T-helper 1 cell treated with Interleukin-12 subunit alpha and Interleukin-12 subunit beta and Interleukin-4 antibody, amounts not matched to agents 30 μg/mL and 1 μg/mL, for 36 hours (primary cell): ENCODE results near the gene VEGFD.

ENCODE experiments used
- H3K27ac Mint-ChIP-seq: one replicate; pipeline ENCODE4 v1.8.0; 2021; ENCODE audit warnings: mild to moderate bottlenecking, mixed read lengths
- H3K27me3 Mint-ChIP-seq: one replicate; pipeline ENCODE4 v1.8.0; 2021; ENCODE audit warnings: low read depth, mixed read lengths
- H3K36me3 Mint-ChIP-seq: one replicate; pipeline ENCODE4 v1.8.0; 2021; ENCODE audit warnings: low read depth, mixed read lengths
- H3K4me1 Mint-ChIP-seq: one replicate; pipeline ENCODE4 v1.8.0; 2021; ENCODE audit warnings: low read depth, mixed read lengths
- H3K4me3 Mint-ChIP-seq: one replicate; pipeline ENCODE4 v1.8.0; 2021; ENCODE audit warnings: mild to moderate bottlenecking, moderate library complexity, mixed read lengths
- H3K9me3 Mint-ChIP-seq: one replicate; pipeline ENCODE4 v1.8.0; 2021; ENCODE audit warnings: mixed read lengths

The VEGFD gene

GRCh38 chrX:15340867-15341266 lies 43.3 kb downstream of the VEGFD start:
- Mint-ChIP-seq H3K27ac (no peak overlapping the region), H3K36me3 (no peaks in the 10 kb centered on the region)

DNA sequence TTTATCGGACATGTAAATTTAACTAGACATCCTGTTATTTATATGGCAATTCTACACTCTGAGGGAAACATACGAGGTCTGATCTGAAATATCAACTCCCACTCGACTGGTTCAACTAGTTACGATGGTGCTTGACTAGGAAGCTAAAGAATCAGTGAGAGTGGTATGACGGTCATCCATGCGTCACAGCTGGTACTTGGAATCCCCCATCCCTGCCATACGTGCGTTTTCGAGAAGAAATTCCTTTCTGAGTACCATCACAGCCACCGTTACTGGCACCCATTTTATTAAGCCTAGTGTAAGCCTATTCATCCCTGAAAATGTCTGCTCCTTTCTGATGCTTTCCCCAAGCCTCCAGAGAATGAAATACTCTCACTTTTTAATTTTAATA lies 48.2 kb downstream of the VEGFD start:
- H3K4me3 Mint-ChIP-seq: peak overlapping the region; percentile 87
- H3K36me3 Mint-ChIP-seq: peaks cover 3% of the 10 kb centered on the region
- peaks cover 9% of the 10 kb centered on the region for H3K4me1 Mint-ChIP-seq
- H3K27me3 Mint-ChIP-seq: peaks cover 29% of the 10 kb centered on the region
- no peaks in the 10 kb centered on the region for H3K9me3 Mint-ChIP-seq
- peak overlapping the region; percentile 93 for H3K27ac Mint-ChIP-seq

More at GRCh38 chrX:15340867-15341266, 43.3 kb downstream of the VEGFD start:
- peaks cover 36% of the 10 kb centered on the region for H3K27me3 Mint-ChIP-seq
- peaks cover 6% of the 10 kb centered on the region for H3K4me1 Mint-ChIP-seq
- H3K9me3 Mint-ChIP-seq: no peaks in the 10 kb centered on the region
- no peak overlapping the region for H3K4me3 Mint-ChIP-seq

- H3K9me3 Mint-ChIP-seq: no peaks in the 10 kb centered on the region
- peak within 1 kb of the TSS; percentile 93 for H3K27ac Mint-ChIP-seq
- peak within 1 kb of the TSS; percentile 87 for H3K4me3 Mint-ChIP-seq
- H3K36me3 Mint-ChIP-seq: peaks cover 3% of the 10 kb centered on the region
- H3K27me3 Mint-ChIP-seq: peaks cover 23% of the 10 kb centered on the region
- peaks cover 9% of the 10 kb centered on the region for H3K4me1 Mint-ChIP-seq
These were observed 48.8 kb downstream of the VEGFD start, which contains the start of gene PIGA for GRCh38 chrX:15335135-15336022. Gene PIGA, minus strand, starts transcription at chrX:15335523. Its CDS starts 3,593 bp downstream, at chrX:15331930.

- Mint-ChIP-seq H3K9me3 (no peaks in the 10 kb centered on the region), H3K36me3 (peaks cover 3% of the 10 kb centered on the region), H3K27me3 (peaks cover 19% of the 10 kb centered on the region), H3K4me3 (peak overlapping the region; percentile 87), H3K4me1 (peaks cover 9% of the 10 kb centered on the region), H3K27ac (peak overlapping the region; percentile 93)
These were observed 49.7 kb downstream of the VEGFD start for GRCh38 chrX:15334561-15334960.

DNA sequence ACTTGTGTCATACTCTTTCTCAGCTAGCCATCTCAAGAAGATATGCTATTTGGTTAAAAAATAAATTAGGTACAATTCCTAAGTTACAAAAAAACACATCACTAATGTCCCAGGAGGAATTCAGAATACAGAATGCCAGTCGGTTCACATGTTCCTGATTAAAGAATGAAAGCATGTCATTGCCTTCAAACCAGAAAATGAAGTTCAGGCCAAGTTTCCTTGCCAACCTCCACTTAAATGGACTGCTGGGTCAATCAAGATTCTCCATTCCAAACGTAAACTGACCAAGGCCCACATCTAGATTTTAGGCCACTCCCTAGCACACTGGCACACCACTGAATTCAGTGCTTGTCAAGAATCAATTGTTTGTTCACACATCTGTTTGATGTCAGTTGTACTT lies 55.4 kb downstream of the VEGFD start:
- H3K9me3 Mint-ChIP-seq: no peaks in the 10 kb centered on the region
- no peak overlapping the region for H3K27ac Mint-ChIP-seq
- H3K36me3 Mint-ChIP-seq: peaks cover 6% of the 10 kb centered on the region

DNA sequence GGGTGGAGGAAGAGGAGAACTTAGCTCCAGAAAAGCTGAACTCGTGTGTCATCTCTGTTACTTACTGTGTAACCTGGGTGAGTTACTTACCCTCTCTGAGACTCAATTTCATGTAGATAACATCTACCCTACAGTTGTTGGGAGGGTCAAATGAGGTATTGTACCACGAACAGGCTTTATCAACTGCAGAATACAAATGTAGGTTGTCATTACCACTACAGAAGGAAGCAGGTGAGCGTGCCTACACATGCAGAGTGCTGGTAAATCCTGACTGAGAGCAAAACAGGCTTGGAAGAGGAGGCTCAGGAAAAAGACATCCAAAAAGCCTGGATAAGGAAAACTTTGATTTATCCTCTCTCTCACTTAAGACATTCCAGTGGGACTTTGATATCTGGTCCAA lies 56.1 kb downstream of the VEGFD start:
- Mint-ChIP-seq H3K4me1 (no peaks in the 10 kb centered on the region), H3K27ac (no peak overlapping the region), H3K9me3 (no peaks in the 10 kb centered on the region), H3K27me3 (no peaks in the 10 kb centered on the region), H3K36me3 (peaks cover 6% of the 10 kb centered on the region), H3K4me3 (no peak overlapping the region)

More for the DNA sequence above, 55.4 kb downstream of the VEGFD start:
- Mint-ChIP-seq H3K4me1 (no peaks in the 10 kb centered on the region), H3K4me3 (no peak overlapping the region), H3K27me3 (no peaks in the 10 kb centered on the region)

DNA sequence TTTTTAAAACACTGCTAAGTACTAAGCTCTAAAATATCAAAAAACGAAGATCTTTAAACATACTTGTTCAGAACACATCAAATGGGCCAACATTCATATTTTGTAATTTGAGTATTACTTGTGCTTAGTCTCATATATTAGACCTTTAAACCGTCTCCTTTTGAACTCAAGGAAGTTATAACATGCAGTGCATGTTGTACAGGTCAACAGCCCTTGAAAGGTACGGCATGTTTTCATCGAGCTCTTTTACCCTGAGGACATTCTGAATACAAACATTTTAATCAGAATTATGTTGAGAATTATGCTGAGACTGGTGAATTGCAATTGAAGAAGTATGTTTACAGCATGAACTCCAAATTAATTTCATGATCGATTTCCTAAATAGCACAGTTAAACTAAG lies 61.7 kb downstream of the VEGFD start:
- H3K4me3 Mint-ChIP-seq: no peak overlapping the region
- no peak overlapping the region for H3K27ac Mint-ChIP-seq
- peaks cover 11% of the 10 kb centered on the region for H3K36me3 Mint-ChIP-seq
- H3K9me3 Mint-ChIP-seq: no peaks in the 10 kb centered on the region
- H3K27me3 Mint-ChIP-seq: no peaks in the 10 kb centered on the region
- no peaks in the 10 kb centered on the region for H3K4me1 Mint-ChIP-seq

DNA sequence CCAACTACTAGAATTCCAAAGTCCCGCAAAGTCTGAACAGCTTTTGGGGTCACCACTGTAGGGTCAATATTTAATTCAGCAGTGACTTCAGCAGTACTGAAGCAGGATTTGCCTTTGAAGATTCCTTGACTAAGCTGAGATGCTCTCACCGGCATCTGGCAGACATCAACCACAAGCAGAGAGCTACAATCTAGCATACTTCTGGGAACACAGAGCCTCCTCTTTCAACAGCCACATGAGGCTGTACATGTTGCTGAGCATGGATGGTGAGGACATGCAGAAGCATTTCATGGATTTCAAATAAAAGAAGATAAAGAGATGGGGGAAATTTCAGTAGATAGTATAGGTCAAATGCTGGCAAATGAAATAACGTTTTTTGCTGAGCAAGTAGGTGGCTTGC lies 62.1 kb downstream of the VEGFD start:
- Mint-ChIP-seq H3K27me3 (no peaks in the 10 kb centered on the region), H3K36me3 (peaks cover 11% of the 10 kb centered on the region), H3K4me3 (no peak overlapping the region), H3K27ac (no peak overlapping the region), H3K9me3 (no peaks in the 10 kb centered on the region), H3K4me1 (no peaks in the 10 kb centered on the region)

GRCh38 chrX:15321447-15321846 lies 62.8 kb downstream of the VEGFD start:
- Mint-ChIP-seq H3K9me3 (no peaks in the 10 kb centered on the region), H3K36me3 (peaks cover 11% of the 10 kb centered on the region), H3K4me3 (no peak overlapping the region), H3K4me1 (no peaks in the 10 kb centered on the region), H3K27ac (no peak overlapping the region), H3K27me3 (no peaks in the 10 kb centered on the region)

GRCh38 chrX:15320297-15320696 lies 63.9 kb downstream of the VEGFD start:
- Mint-ChIP-seq H3K27me3 (no peaks in the 10 kb centered on the region), H3K4me1 (no peaks in the 10 kb centered on the region), H3K4me3 (no peak overlapping the region), H3K9me3 (no peaks in the 10 kb centered on the region), H3K27ac (no peak overlapping the region), H3K36me3 (peaks cover 11% of the 10 kb centered on the region)

- H3K36me3 Mint-ChIP-seq: peaks cover 7% of the 10 kb centered on the region
- no peaks in the 10 kb centered on the region for H3K9me3 Mint-ChIP-seq
- H3K4me3 Mint-ChIP-seq: no peak overlapping the region
- no peaks in the 10 kb centered on the region for H3K4me1 Mint-ChIP-seq
- no peaks in the 10 kb centered on the region for H3K27me3 Mint-ChIP-seq
- H3K27ac Mint-ChIP-seq: no peak overlapping the region
These were observed 65.1 kb downstream of the VEGFD start for GRCh38 chrX:15319075-15319474.

DNA sequence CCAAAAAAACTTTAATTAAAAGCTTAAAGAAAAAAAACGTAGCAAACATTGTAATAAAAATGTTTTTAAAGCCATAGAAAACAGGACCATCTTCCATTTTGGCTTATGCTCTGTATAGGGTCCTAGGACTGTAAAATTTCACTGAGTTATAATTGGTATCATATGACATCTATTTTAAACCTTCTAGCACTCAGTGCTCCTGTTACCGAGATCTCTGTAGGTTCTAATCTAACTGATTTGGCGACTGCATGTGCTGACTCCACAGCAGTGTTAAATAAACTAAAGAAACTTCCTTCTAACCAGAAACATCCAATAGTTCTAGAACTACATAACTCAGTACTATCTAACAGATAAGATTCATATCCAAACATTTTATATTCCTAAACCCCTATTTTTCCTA lies 68.7 kb downstream of the VEGFD start, which contains the start of gene ASB11:
Gene ASB11 (minus strand): TSS at position 132 of the 400 bp plus-strand sequence. CDS start 35 bp downstream, at position 97.
- Mint-ChIP-seq H3K4me3 (no peak within 1 kb of the TSS), H3K27ac (no peak within 1 kb of the TSS), H3K27me3 (no peaks in the 10 kb centered on the region), H3K36me3 (peaks cover 7% of the 10 kb centered on the region), H3K4me1 (no peaks in the 10 kb centered on the region), H3K9me3 (no peaks in the 10 kb centered on the region)

DNA sequence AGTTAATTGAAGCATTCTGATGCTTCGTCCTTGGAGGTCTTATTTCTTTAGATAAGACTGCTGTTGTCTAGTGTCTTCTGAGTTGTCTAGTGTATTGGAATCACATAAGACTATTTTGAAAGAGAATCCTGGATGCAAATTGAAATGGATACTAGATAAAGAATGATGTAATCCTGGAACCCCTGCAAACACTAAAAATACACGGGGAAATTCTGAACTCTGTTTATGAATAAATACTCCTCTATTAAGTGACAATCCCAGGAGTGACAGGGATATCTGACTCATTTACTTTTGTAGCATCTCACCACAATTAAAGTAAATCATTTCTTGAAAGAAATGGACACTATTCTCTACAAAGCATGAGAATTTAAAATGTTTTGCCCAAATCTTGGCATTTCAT lies 69.7 kb downstream of the VEGFD start:
- Mint-ChIP-seq H3K9me3 (no peaks in the 10 kb centered on the region), H3K4me1 (no peaks in the 10 kb centered on the region), H3K27me3 (no peaks in the 10 kb centered on the region), H3K4me3 (no peak overlapping the region), H3K36me3 (peaks cover 4% of the 10 kb centered on the region), H3K27ac (no peak overlapping the region)

GRCh38 chrX:15311119-15311518 lies 73.1 kb downstream of the VEGFD start:
- no peaks in the 10 kb centered on the region for H3K9me3 Mint-ChIP-seq
- H3K4me3 Mint-ChIP-seq: no peak overlapping the region
- H3K4me1 Mint-ChIP-seq: no peaks in the 10 kb centered on the region
- H3K27me3 Mint-ChIP-seq: no peaks in the 10 kb centered on the region
- no peaks in the 10 kb centered on the region for H3K36me3 Mint-ChIP-seq
- H3K27ac Mint-ChIP-seq: no peak overlapping the region

- H3K4me3 Mint-ChIP-seq: no peak overlapping the region
- H3K36me3 Mint-ChIP-seq: no peaks in the 10 kb centered on the region
- no peak overlapping the region for H3K27ac Mint-ChIP-seq
- no peaks in the 10 kb centered on the region for H3K27me3 Mint-ChIP-seq
- no peaks in the 10 kb centered on the region for H3K9me3 Mint-ChIP-seq
- no peaks in the 10 kb centered on the region for H3K4me1 Mint-ChIP-seq
These were observed 74.1 kb downstream of the VEGFD start for GRCh38 chrX:15310117-15310516.
